Stimulated activated CD4-positive, alpha-beta T cell treated with anti-CD3 and anti-CD28 coated beads, Interleukin-4, amount 100 ng/mL, for 24 hours (primary cell): ENCODE results near the gene RNF141.

Source experiments
- DNase-seq: peaks from one replicate; pipeline ENCODE4 v3.0.0-alpha.2; 2020

Gene RNF141, protein sequence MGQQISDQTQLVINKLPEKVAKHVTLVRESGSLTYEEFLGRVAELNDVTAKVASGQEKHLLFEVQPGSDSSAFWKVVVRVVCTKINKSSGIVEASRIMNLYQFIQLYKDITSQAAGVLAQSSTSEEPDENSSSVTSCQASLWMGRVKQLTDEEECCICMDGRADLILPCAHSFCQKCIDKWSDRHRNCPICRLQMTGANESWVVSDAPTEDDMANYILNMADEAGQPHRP

DNA sequence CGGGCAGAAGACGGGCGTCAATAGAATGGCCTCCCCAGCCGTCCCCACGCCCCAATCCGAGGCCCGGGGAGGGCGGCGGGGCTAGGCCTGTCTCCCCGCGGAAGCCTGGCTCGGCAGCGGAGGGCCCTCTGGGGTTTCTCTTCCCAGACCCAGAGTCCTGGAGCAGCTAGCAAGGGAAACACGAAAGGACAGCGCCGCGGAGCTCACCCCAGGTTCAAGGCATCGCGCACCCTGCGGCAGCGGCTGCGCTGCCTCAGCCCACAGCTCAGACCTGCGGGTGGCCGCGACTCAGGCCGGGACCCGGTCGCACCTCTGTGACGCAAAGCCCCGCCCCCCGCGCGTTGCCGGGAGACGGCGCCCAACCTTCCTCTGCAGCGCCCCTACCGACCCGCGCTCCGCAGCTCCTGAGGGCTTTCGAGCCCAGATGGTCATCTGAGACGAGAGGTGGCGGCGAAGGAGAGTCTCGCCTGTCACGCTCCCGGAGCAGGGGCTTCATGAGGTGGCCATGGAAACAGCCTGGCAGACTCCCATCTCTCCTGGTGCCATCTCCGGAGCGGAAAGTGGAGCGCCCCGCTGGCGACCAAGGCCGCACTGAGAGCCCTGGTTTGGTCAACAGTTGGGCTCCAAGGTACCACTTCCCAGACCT lies at the start of gene RNF141:
RNF141 (minus strand) TSS at position 273 of the 646 bp plus-strand sequence. CDS start 7,029 bp downstream, outside the sequence.
- DNase-seq = peak; percentile 96

DNA sequence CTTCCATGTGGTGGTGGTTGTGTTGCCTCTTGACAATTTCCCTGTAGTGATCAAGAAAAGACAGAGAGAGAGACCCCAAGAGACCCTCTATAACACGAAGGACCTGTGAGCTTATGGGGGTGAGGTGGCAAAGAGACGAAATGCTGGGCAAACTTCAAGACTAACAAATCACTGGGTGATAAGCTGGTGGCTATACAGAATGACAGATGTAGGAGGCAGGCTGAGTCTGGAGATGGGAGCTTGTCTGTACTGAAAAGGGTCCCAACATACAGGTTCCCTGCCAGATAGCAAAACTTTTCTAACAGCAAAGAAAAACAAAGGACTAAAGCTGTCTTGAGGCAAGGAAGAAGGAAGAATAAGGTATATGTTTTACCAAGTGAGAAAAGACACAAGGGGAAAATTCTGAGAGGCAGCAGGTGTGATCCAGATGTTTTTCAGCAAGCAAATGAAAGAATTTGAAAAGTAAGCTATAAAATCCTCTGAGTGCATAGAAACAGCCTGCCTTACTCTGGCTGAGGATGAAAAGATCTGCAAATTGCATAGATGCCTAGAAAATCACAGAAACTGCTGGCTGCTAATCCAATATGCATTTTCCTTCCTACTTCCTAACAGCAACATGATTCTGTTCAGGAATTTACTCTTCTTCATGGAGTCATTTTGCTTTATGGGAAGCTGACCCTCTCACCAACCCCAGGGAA lies 49.4 kb upstream of the RNF141 start:
- DNase-seq = no peak

DNA sequence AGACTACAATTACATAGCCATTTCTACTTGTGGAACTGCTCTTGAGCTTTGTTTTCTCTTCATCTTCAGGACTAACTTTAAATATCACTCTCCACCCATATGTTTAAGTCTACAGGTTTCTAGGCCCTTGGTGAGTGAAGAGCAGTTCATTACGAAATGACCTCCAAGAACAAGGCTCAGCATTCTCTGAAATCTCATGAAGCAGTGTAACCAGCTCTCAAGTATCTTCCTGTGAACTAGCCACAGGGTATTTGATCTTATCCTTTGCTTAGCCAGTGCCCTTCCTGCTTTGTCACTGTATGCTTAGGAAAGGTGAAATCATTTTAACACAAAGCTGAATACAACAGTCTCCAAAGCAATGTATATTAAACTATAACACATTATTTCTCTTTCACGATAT lies 47.9 kb upstream of the RNF141 start:
- DNase-seq = no peak

DNA sequence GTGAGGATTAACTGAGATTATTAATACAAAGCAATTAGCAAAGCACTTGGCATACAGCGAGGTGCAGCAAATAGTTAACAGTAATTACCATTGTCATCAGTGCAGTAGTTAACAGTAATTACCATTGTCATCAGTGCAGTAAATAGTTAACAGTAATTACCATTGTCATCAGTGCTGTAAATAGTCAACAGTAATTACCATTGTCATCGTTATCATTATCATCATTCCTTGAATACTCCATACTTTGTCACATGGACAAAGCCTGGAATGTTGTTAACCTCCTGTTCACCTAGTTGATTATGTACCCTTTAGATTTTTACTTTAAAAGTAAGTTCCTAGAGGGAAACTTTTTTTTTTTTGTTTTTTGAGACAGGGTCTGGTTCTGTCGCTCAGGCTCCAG lies 47.0 kb upstream of the RNF141 start:
- no peak for DNase-seq

DNA sequence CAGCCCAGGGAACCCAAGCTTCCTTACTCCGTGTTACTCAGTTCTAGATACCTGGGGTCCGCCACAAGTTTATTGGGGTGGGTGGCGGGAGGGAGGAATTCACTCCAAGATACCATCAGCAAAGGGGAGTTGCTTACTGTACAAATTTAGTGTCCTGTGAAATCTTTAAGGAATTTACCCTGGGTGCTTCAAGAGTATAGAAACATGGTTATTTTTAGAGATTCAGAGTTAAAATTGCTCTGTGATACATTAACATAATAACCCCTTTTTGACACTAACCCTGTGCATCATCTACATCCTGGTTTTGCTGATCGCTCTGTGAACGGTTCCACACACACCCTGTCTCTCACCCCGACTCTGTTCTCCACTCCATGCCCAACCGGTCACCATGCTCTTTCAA lies 46.4 kb upstream of the RNF141 start:
- DNase-seq = no peak

DNA sequence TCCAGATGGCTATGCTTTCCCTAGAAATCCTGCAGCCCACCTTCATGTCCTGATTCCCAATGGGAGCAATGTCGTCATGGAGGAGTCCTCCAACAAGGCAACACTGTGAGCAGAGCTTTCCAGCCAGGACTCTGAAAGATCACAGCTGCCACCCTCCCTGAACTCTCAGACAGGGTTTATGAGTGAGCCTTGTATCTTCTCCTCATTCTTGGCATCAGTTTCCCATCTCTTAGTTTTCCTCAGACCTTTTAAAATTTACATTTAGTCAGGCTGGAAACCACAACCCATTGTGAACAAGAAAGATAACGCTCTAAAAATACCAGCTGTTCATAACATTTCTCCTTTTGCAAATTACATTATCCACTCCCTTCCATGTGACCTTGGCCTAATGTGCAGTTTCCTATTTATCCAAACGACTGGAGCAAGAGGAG lies 43.1 kb upstream of the RNF141 start:
- no peak for DNase-seq

DNA sequence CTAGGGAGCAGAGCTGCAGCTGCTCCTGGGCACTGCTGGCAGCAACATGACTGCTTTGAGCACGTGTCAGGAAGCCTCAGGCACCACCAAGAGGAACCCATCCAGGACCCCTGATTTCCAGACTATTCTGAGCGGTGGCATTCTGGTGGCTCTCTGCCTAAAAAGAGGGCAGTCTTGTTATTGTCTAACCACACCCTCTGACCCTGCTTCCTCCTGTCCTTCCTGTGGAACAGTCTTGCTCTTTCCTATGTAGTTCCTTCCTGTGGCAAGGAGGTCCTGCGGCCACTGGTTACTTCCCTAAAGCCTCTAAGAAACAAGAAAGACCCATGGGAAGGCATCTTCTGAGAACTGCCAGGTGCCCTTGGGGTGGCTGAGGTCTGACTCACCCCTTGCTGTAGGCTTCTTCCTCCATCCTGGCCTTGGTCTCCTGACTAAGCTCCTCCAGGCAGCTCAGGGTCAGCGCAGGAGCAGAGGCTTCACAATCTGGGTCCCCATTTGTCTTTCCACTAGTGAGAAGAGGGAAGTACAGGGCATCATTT lies 40.6 kb upstream of the RNF141 start:
- DNase-seq = no peak

DNA sequence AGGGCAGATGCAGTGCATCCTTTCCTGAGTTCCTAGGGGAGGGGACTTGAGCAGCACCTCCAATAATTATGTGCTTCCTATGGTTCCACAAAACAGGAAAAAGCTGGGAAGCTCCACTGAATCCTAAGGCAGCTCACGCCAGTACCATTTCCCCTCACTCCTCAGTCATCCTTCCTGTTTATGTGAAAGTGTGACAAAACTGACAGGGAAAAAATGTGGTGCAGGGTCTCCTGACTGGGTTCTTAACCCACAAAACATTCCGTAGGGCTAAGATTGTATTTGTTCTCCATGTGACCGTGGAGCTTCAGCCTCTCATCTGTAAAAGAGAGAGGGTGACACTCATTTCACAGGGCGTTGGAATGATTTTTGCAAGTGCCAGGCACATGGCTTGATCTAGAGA lies 39.6 kb upstream of the RNF141 start:
- no peak for DNase-seq

DNA sequence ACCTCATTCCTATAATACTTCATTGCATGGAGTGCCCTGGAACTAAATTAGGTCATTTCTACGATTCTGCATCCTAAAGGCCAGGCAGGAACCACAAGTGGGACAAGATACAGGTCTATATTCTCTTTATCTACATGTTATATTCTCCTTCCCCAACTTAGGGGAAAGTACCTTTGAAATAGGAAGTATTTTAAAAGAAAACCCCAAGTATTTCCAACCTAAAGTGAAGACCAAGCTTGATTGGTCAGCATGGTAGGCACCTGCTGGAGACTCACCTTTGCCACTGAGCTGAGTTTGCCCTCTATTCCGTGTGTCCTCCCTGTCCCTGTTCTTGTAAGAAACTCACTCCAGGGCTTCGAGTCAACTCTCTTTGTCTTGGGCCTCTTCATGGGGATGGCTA lies 38.7 kb upstream of the RNF141 start:
- DNase-seq = no peak

DNA sequence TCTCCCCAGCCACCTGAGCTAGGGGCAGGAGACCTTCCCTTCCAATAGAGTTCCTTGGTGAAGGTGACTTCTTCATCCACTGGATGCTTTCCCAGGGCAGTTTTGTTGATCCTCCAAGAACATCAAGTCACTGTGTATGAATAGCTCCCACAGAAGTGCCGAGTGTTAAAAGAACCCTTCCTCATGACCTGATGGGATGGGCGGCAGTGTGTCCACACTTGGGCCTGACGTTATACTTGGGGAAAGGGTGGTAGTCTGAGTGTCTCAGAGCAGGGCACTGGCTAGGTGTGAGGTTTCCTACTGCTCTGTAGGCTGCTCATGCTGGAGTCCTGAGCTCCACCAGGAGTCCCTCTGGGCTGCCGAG lies 35.0 kb upstream of the RNF141 start:
- DNase-seq = no peak

DNA sequence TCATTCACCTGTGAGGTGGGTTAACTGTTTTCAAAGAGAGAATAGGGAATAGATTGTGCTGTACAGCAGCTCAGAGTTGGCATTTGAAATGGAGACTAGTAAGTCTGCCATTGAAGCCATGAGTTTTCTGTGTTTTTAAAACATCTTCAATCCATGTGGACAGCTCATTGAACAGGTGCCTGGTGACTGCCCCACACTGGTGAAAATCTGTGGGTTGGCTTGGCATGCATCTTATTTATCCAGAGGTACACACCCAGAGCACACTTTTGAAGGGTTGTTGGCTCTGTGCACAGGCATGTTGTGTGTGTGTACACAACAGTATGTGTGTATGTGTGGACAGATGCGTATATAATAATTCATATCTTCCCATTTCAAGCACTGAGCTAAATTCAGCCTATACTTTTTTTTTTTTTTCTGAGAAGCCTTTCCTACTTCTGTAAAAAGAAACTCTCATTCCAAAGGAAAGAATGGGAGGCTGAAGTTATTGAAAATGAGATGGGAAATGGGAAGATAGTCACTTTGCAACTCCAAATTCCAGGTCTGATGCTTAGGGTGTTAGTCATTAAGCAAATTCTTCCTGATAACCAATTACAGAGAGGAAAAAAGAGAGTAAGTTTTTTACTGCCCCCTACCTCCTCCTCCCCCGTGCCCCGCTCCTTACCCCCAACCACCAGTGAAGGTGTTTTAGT lies 34.5 kb upstream of the RNF141 start:
- DNase-seq = no peak

DNA sequence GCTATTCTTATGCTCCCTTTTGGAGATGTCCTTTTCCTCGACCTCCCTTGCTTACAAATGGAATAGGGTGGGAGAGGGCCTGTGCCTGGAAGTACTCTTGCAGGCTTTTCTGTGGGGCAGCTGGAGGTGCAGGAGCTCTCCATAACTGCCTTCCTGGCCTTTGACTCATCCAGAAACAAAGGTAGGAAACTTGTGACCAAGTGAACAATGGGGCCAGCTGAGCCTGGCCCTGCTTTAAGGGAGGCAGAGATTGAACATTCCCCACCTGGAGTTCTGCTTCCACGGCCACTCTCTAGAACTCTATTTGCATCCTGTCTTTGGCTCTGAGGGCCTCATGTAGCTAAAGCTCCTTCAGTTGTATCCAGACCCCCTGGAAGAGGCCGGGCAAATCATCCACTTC lies 32.6 kb upstream of the RNF141 start:
- DNase-seq = no peak

DNA sequence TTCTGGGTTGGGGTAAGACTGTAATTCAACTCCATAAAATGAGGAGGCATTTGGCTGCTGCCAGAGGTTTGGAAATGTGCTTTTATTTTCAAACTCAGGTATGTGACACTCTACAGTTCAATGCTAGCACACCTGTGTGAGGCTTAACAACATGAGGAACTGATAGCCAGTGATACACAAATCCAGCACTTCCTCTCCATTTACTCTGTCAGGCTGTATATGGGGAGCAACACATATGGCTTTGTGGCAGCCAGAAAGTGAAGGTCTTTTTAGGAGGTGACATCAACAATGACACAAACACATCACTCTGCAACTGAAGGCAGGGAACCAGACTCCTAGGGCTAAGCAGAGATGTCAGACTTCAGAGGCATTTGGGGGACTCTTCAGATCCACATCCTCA lies 32.0 kb upstream of the RNF141 start:
- DNase-seq = no peak

DNA sequence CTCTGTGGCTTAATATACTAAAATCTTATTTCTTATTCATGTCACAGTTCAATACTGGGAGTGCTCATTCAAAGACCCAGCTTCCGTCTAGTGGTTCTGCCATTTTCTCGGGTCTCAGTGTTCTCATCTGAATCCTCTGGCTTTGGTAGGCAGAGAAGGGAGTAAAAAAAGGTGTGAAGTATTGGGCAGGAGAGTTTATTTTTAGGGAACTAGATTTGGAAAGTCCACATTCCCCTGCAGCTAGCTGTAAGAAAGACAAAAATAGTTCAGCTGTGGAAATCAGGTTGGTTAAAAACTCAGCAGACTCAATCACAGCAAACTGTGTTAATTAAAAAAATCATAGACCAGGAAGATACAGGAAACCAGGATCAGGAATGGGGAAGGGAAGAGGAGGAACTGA lies 31.5 kb upstream of the RNF141 start:
- no peak for DNase-seq

DNA sequence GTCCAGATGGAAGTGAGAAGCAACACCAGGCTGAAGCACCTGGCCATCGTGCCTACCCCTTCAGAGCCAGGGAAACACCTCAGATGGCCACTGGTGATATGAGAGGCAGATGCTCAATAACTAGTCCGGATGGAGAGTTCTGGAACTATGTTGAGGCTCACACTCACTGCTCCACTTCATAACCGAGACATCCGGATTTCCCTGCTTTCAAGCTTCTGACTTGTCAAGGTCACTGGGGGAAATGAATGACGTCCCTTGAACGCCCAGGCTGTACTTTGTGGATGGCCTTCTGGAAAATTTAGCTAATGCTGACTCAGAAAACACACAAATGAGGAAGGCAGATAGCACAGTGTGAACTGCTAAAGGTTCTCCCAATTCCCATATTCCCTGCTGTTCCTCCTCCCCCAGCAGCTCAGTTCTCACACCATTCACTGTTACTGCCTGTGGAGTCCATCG lies 27.5 kb upstream of the RNF141 start, which contains the start of gene LYVE1:
LYVE1 (minus strand) TSS at position 180 of the 456 bp plus-strand sequence; CDS start at position 47, 133 bp downstream.
- no peak for DNase-seq

DNA sequence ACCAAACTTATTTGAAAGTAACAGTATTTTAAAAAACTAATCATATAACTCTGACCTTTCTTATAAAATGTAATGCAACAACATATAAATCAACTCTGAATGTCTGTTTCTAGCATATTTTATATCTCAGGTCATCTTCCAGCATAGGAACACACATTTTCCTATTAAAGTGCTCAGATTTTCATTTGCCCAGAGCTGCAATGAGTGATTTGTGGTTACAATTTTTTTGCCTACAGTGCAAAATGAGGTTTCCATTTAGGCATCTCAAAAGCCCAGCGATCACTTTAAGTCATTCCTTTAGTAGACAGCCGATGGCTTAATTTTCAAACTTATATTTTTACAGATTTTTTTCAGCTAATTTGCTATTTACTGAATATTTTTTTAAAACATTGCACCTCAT lies 26.5 kb upstream of the RNF141 start:
- no peak for DNase-seq

DNA sequence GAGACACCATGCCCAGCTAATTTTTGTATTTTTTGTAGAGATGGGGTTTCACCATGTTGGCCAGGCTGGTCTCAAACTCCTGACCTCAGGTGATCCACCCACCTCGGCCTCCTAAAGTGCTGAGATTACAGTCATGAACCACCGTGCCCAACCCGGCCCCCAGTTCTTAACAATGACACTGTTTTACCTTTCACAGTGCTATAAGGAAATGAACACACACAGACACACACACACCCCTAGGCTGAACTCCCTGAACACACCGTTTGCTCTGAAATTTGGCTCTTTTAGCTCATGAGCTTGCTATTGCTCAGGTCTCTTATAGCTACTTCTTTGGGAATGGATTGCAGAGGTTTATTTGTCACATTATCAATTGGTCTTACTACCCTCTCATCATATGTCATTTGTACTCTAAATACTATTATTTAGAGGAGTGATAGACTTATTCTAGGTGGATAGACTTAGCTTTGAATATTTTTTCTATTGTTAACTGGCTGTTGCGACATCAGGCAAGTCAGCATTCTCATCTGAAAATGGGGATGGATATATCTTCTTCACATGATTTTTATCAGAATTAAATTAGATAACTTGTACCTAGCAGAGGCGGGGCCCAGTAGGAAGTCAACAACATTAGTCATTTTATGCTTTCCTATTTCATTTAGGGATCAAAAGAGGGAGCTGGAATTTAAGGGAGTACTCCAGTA lies 25.4 kb upstream of the RNF141 start:
- no peak for DNase-seq

DNA sequence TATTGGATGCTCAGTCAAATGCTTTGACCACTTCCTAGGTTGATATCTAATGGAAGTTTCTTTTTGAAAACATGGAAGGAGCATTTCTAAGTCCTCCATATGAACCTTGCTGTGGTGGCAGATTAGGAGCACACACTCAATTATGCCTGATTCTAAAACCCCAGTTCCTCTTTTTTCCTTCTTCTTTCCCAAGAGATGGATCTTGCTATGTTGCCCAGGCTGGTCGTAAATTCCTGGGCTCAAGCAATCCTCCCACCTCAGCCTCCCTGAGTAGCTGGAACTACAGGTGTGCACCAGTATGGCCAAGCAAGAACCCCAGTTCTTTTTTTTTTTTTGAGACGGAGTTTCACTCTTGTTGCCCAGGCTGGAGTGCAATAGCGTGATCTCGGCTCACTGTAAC lies 24.5 kb upstream of the RNF141 start:
- no peak for DNase-seq

DNA sequence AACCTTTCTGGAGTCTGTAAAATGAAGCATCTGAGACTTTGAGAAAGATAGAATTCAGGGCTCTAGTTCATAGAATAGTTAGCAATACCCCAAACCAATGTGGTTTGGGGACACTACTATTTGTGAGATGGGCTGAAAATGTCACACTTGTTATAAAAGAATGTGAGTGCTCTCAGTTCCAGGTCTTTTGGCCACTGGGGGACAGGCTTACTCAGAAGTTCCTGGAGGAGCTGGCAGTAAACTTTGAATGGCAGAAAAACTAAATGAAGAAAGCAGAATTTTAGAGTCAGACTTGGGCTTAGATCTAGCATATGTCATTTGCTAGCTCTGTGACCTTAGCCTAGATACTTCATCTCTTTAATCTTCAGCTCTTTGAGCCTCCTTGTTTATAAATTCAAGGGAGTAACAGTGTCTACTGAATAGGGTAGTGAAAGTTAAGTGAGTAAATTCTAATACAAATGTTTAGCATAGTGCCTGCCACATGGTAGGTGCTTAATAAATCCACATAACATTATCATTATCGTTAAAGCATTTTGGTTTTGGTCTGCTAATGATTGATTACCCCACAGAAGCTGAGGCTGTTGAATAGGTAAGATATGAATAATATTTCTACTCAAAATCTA lies 23.8 kb upstream of the RNF141 start:
- DNase-seq = no peak

DNA sequence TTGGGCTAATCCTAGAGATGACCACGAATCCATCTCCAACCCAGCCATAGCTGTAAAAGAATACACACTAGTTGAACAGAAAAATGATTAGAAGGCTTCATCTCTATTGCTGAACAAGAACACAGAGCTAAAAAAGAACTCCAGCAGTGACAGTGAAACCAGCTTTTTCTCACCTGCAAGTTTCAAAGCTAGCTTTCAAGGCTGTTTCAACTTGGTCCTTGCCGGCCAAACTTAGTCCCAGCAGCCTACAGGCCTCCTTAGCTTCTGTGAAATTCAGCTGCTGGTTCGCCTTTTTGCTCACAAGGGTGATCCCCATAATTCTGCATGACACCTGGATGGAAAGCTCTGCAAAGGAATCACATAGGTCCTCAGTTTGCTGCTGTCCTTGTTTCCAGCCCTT lies 23.0 kb upstream of the RNF141 start:
- no peak for DNase-seq

DNA sequence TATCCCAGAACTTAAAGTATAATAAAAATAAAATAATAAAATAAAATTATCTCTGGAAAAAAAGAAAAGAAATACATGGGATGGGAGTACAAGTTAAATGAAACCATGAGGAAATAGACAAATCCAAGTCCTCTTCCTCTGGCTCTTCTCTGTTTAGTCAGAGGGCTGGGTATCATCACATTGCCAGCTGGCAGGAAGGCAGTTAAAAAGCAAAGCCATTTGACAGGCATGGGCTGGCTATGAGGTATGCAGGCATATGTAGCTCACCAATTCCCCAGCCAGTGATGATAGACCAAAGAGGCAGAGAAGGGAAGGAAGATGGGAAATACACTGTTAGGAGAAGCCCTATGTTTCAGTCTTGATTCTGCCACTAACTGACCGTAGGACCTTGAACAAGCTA lies 21.0 kb upstream of the RNF141 start:
- DNase-seq = no peak
